Stomach (tissue), 4 donors: ENCODE measurements around the gene DNAH10.

Source experiments
- EP300 ChIP-seq: sonication (generic); formaldehyde crosslinking; IDR thresholded peaks from one replicate; pipeline ENCODE4 v1.6.1; 2017; ENCODE audit warnings: antibody characterized with exemption
- POLR2A ChIP-seq, 4 donors: fragments of 450-650 bp; IDR thresholded peaks; one replicate each; pipeline ENCODE4 v1.6.1; 2016; ENCODE audit warnings: antibody characterized with exemption in 4 of 4, control low read depth in 2 of 4, mild to moderate bottlenecking in 1 of 4, moderate library complexity in 1 of 4
- POLR2AphosphoS5 ChIP-seq, 3 donors: sonication (generic); formaldehyde crosslinking; IDR thresholded peaks; one replicate each; pipeline ENCODE4 v1.6.1; 2016; ENCODE audit warnings: antibody characterized with exemption in 3 of 3
- TF ChIP-seq, protein P1 (sequence below), 7 experiments: fragments of 450-650 bp in 4 of 7; fragments of 200-600 bp in 3 of 7; sonication (generic) in 3 of 7; IDR thresholded peaks; one replicate each; pipeline ENCODE4 v1.5.1; 2016 to 2019; ENCODE audit warnings: antibody characterized with exemption in 7 of 7, control low read depth in 2 of 7, mild to moderate bottlenecking in 1 of 7

- TF ChIP-seq, protein P1, sequence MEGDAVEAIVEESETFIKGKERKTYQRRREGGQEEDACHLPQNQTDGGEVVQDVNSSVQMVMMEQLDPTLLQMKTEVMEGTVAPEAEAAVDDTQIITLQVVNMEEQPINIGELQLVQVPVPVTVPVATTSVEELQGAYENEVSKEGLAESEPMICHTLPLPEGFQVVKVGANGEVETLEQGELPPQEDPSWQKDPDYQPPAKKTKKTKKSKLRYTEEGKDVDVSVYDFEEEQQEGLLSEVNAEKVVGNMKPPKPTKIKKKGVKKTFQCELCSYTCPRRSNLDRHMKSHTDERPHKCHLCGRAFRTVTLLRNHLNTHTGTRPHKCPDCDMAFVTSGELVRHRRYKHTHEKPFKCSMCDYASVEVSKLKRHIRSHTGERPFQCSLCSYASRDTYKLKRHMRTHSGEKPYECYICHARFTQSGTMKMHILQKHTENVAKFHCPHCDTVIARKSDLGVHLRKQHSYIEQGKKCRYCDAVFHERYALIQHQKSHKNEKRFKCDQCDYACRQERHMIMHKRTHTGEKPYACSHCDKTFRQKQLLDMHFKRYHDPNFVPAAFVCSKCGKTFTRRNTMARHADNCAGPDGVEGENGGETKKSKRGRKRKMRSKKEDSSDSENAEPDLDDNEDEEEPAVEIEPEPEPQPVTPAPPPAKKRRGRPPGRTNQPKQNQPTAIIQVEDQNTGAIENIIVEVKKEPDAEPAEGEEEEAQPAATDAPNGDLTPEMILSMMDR (IDR thresholded peaks at IDR 0.05), result no peak
- TF ChIP-seq EP300 (no peak), POLR2A (IDR thresholded peaks at IDR 0.05) (no peak), POLR2AphosphoS5 (IDR thresholded peaks at IDR 0.05) (no peak)
These were observed 39.1 kb upstream of the DNAH10 start for GRCh38 chr12:123723011-123723410.
